Cardiac fibroblast (primary cell): ENCODE data around the gene MLLT3.

Source experiments
- DNase-seq, 2 donors: peaks; one replicate each; pipeline versions ENCODE4 v3.0.0 to v3.0.0-alpha.2; 2010; ENCODE audit warnings: low read depth in 2 of 2
- H3K4me3 ChIP-seq, 2 donors: replicated peaks in 1 of 2; 1 replicate in 1 of 2; 2 replicates in 1 of 2; pipeline ENCODE4 v1.5.1; 2011; ENCODE audit warnings: low read depth in 2 of 2, low read length in 2 of 2, mild to moderate bottlenecking in 2 of 2, moderate library complexity in 1 of 2
- TF ChIP-seq, protein P1 (sequence below): IDR thresholded peaks from one replicate; pipeline ENCODE4 v1.5.1; 2011; ENCODE audit warnings: low read depth, mild to moderate bottlenecking, low read length, inconsistent platforms

Gene MLLT3

DNA sequence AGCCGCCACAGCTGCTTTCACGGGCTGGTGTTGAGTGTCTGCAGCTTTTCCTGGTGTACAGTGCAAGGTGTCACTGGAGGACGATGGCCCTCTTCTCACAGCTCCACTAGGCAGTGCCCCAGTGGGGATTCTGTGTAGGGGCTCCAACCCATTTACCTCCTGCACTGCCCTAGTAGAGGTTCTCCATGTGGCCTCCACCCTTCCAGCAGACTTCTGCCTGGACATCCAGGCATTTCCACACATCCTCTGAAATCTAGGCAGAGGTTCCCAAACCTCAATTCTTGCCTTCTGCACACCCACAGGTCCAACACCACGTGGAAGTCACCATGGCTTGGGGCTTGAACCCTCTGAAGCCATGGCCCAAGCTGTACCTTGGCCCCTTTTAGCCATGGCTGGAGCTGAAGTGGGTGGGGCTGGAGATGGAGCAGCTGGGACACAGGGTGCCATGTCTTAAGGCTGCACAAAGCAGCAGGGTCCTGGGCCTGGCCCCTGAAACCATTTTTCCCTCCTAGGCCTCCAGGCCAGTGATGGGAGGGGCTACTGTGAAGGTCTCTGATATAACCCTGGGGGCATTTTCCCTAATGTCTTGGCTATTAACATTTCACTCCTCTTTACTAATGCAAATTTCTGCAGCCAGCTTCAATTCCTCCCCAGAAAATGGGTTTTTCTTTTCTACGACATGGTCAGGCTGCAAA lies 82.0 kb downstream of the MLLT3 start:
- TF ChIP-seq, protein P1, sequence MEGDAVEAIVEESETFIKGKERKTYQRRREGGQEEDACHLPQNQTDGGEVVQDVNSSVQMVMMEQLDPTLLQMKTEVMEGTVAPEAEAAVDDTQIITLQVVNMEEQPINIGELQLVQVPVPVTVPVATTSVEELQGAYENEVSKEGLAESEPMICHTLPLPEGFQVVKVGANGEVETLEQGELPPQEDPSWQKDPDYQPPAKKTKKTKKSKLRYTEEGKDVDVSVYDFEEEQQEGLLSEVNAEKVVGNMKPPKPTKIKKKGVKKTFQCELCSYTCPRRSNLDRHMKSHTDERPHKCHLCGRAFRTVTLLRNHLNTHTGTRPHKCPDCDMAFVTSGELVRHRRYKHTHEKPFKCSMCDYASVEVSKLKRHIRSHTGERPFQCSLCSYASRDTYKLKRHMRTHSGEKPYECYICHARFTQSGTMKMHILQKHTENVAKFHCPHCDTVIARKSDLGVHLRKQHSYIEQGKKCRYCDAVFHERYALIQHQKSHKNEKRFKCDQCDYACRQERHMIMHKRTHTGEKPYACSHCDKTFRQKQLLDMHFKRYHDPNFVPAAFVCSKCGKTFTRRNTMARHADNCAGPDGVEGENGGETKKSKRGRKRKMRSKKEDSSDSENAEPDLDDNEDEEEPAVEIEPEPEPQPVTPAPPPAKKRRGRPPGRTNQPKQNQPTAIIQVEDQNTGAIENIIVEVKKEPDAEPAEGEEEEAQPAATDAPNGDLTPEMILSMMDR = no peak
- DNase-seq = no peak
- no peak overlapping the region for H3K4me3 ChIP-seq

DNA sequence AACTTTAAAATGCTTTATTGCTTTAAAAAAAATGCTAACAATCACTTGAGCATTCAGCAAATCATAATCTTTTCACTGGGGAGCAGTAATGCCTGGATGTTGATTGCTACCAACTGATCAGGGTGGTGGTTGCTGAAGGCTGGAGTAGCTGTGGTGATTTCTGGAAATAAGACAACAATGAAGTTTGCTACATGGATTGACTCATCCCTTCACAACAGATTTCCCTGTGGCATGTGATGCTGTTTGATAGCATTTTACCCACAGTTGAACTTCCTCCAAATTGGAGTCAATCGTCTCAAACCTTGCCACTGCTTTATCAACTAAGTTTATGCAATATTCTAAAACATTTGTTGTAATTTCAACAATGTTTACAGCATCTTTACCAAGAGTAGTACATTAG lies 83.3 kb downstream of the MLLT3 start:
- H3K4me3 ChIP-seq = no peak overlapping the region
- TF ChIP-seq, protein P1 = no peak
- peak; percentile 18 to 31 for DNase-seq

DNA sequence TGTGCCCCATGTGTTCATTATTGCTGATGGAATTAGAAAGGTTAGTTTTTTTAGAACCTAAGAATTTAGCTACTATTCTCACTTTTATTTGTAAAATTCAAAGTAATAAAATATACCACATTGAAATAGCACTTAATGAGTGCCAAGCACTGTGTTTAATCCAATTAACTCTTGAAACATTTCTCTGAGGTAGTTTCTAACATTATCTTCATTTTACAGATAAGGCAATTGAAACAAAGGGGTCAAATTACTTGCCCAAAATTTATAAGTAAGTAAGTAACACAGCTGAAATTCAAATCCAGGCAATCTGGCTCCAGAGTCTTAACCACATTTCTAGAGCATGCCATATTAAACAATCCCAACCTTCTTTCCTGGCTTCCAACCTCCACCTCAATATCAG lies 84.2 kb downstream of the MLLT3 start:
- TF ChIP-seq, protein P1 = no peak
- DNase-seq = no peak
- H3K4me3 ChIP-seq = no peak overlapping the region

DNA sequence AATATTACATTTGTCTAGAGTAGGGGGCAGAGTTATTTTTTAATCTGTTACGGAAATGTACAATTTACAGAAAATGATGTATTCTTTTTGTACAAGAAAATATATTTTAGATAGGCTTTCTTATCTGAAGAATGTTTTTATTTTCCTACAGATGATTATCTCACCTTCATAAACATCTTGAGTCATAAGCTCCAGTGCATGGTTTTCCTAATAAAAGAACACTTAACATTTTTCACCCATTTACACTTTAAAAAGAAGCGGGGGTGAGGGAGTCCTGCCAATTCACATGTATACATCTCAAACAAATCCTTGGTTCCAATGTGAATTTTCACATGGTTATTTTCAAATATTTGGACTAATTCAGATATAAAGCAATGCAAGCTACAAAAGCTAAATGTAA lies 85.0 kb downstream of the MLLT3 start:
- H3K4me3 ChIP-seq = no peak overlapping the region
- TF ChIP-seq, protein P1 = no peak
- DNase-seq = no peak

DNA sequence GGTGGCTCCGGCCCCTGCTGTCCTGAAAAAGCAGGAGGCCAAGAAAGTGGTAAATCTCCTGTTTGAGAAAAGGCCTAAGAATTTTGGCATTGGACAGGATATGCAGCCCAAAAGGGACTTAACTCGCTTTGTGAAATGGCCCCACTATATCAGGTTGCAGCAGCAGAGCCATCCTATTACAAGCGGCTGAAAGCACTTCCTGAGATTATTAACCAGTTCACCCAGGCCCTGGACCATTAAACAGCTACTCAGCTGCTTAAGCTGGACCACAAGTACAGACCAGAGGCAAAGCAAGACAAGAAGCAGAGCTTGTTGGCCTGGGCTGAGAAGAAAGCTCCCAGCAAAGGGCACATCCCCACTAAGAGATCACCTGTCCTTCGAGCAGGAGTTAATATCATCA lies 89.7 kb downstream of the MLLT3 start:
- DNase-seq = no peak
- TF ChIP-seq, protein P1 = no peak
- H3K4me3 ChIP-seq = no peak overlapping the region

DNA sequence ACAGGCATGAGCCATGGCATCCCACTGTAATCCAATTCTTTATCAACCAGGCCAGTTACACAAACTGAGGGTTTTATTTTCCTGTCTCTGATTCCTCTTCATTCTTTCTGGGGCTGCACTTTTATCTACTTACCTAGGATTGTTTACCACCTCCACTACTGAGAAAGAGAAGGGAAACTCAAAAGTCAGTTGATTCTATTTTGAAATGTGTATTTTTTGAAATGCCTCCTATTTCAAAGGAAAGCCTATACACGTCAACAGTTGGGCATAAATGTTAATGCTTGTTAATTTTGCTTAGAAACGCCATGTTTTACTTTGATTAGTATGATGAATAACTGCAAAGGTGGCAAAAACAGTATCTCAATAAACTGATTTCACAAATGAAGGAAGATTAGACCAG lies 92.5 kb downstream of the MLLT3 start:
- TF ChIP-seq, protein P1 = no peak
- DNase-seq = no peak
- H3K4me3 ChIP-seq = no peak overlapping the region

DNA sequence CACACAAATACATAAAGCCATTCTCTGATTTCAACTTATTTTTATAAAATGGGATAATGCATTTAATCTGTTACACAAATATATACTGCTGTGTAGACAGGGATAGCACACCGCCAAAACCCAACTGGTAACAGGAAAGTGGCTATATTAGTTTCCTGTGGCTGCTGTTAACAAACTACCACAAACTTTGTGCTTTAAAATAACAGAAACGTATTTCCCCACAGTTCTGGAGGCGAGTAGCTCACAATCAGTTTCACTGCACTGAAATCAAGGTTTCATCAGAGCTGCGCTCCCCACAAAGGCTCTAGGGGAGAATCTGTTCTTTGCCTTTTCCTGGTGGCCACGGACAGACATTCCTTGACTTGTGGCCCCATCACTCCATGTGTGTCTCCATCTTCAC lies 94.0 kb downstream of the MLLT3 start:
- no peak for DNase-seq
- no peak overlapping the region for H3K4me3 ChIP-seq
- TF ChIP-seq, protein P1 = no peak
